Fibroblast of mammary gland (primary cell): ENCODE measurements around the gene UMOD.
"Not testable (repeated sequence)": the region's sequence is repeated elsewhere in the genome, so short reads cannot be mapped to it uniquely, and the experiment has no call there.

Experiments used
- DNase-seq: peaks from one replicate; pipeline ENCODE4 v3.0.0-alpha.2; 2010; ENCODE audit warnings: low read depth
- H3K4me3 ChIP-seq: 2 replicates; pipeline ENCODE4 v1.5.1; 2011; ENCODE audit warnings: low read depth, mild to moderate bottlenecking, low read length, moderate library complexity; ENCODE audit not compliant: control insufficient read depth
- TF ChIP-seq, protein P1 (sequence below): conservative IDR thresholded peaks from 2 replicates; pipeline ENCODE4 v1.5.1; 2011; ENCODE audit warnings: low read depth, low read length, inconsistent platforms; ENCODE audit not compliant: control insufficient read depth, insufficient read depth

UMOD gene

GRCh38 chr16:20327444-20328041 lies 25.0 kb downstream of the UMOD start, which contains the start of gene GP2:
Gene GP2 (minus strand): TSS chr16:20327513. CDS start chr16:20326431, 1,082 bp downstream.
- DNase-seq: no peak
- TF ChIP-seq, protein P1, sequence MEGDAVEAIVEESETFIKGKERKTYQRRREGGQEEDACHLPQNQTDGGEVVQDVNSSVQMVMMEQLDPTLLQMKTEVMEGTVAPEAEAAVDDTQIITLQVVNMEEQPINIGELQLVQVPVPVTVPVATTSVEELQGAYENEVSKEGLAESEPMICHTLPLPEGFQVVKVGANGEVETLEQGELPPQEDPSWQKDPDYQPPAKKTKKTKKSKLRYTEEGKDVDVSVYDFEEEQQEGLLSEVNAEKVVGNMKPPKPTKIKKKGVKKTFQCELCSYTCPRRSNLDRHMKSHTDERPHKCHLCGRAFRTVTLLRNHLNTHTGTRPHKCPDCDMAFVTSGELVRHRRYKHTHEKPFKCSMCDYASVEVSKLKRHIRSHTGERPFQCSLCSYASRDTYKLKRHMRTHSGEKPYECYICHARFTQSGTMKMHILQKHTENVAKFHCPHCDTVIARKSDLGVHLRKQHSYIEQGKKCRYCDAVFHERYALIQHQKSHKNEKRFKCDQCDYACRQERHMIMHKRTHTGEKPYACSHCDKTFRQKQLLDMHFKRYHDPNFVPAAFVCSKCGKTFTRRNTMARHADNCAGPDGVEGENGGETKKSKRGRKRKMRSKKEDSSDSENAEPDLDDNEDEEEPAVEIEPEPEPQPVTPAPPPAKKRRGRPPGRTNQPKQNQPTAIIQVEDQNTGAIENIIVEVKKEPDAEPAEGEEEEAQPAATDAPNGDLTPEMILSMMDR: no peak
- no peak within 1 kb of the TSS for H3K4me3 ChIP-seq

GRCh38 chr16:20326321-20326720 lies 26.2 kb downstream of the UMOD start:
- TF ChIP-seq, protein P1: no peak
- DNase-seq: no peak

GRCh38 chr16:20325005-20325404 lies 27.5 kb downstream of the UMOD start:
- TF ChIP-seq, protein P1: no peak
- H3K4me3 ChIP-seq: no peak overlapping the region
- no peak for DNase-seq

More at GRCh38 chr16:20326321-20326720, 26.2 kb downstream of the UMOD start:
- no peak overlapping the region for H3K4me3 ChIP-seq

DNA sequence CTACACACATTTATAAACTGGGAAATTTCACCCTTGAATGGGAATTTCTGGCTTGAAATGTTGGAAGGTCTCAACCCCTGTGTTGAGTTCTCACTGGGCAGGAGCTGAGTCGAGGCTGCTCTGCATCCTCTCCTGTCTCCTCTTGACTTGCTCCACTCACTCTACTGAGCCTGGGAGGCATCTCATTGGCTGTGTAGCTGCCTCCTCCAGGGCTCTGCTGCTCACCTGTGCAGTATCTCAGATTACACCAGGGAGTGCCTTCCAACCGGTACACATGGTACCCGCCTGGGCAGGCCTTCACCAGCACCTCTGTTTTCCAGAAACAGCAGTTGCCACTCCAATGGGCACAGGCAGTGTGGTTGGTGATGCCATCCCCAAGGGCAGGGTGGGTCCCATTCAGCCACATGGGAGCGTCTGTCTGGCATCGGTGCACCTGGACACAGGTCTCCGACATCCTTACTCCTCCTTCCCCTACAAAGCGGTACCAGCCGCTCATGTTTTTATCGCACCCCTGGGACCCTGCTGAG lies 28.9 kb downstream of the UMOD start:
- H3K4me3 ChIP-seq: no peak overlapping the region
- TF ChIP-seq, protein P1: no peak
- no peak for DNase-seq

GRCh38 chr16:20322696-20323095 lies 29.8 kb downstream of the UMOD start:
- DNase-seq: no peak
- H3K4me3 ChIP-seq: no peak overlapping the region
- TF ChIP-seq, protein P1: no peak

- TF ChIP-seq, protein P1: no peak
- no peak overlapping the region for H3K4me3 ChIP-seq
- DNase-seq: no peak
Observed at GRCh38 chr16:20321671-20322070, 30.8 kb downstream of the UMOD start.

DNA sequence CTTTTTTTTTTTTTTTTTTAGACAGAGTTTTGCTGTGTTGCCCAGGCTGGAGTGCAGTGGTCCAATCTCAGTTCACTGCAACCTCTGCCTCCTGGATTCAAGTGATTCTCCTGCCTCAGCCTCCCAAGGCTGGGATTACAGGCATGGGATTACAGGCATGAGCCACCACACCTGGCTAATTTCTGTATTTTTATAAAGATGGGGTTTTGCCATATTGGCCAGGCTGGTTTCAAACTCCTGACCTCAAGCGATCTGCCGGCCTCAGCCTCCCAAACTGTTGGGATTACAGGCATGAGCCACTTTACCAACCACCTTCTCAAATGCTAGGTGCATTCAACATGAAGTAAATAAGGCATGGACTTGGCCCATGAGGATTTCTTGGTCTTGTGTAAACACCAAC lies 31.5 kb downstream of the UMOD start:
- not testable (repeated sequence) for DNase-seq

More for the DNA sequence above, 31.5 kb downstream of the UMOD start:
- not testable (repeated sequence) for H3K4me3 ChIP-seq
